Measurements from ENCODE around the gene C2CD3.

The C2CD3 gene, protein sequence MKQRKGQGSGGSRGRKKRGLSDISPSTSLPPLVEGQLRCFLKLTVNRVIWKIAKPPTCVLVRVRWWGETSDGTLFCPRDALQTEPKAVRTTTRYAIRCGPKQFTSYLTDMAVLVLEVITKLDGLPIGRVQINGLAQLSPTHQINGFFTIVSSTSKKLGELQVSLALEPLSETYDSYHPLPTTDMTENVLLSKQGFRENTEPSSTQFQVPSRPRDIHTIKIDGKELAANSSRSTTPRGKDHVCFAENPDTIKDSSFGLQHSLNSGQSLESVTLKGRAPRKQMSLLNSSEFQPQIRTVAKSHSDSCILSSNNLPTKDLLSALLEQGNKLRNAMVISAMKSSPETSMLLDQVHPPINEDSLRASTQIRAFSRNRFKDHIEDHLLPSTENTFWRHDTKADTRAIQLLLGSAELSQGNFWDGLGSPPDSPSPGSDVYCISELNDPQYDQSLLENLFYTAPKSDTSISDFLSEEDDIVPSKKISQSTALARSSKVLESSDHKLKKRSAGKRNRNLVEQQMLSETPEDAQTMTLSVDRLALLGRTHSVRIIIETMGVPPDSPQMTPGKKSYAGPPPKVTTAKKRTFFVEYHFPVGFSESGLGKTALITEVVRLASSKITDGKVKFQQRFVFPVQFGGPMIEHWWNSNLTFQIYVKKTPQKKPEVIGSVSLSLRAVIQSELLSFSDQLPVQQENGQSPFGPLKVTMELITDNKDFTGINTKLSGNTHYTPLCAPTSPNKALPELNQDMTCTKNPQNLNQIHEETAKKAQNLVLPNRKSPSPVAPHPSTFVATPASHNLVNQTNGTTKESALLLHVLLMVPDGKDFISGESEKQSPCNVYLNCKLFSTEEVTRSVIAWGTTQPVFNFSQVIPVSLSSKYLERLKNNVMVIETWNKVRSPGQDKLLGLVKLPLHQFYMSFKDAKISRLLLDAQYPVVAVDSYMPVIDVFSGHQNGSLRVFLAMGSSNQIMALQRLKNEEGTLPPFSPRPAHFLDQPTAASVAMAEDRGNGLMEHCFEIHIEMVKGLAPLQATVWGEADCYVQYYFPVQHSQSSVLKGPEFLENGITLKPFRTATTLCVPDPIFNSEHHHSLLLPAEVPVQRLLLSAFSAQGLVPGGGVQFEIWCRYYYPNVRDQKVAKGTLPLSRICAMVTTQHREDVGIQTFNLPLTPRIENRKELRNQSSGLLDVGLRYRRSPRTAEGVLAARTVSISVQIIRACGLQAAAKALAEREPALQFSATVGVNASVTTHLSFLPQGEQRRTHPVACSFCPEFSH (N-terminal part only)

DNA sequence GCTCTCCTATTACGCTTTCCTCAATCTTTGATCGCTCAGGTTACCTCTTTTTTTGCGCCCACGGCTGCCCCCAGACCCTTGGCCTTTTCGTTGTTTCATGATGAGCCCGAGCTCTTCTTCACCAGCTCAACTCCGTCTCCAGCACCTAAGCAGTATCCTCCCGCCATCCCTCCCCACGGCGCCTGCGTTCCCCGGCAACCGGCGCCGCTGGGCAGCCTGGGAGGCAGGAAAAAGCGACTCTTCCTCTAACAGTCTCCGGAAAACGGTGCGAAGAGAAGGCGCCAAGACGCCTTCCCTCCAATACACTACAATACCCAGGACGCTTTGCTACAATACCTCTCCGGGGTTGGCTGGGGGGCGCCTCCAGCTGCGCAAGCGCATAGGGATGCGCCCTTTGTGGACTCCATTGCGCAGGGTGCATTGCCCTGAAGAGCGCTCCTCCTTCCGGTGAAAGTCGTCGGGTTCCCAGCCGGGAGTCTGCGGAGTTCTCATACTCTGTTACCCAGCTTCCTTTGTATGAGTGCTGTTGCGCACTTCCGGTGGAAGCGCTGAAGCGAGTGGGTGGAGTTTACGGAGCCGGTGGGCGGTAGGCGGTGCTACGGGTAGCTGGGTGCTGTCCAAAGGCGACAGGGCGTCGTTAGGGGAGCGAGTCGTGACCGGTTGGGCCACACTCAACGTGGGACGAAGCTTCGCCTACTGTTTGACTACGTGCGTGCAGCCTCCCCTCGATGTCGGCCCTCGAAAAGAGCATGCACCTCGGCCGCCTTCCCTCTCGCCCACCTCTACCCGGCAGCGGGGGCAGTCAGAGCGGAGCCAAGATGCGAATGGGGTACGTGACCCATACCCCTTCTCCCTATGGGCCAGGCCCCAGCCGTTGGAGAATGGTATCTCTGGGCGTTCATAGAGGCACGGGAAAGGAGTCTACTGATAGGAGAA, at the start of gene C2CD3, which contains the start of gene PPME1:
C2CD3 (minus strand) TSS at position 309 of the 936 bp plus-strand sequence; CDS start at position 99, 210 bp downstream.
PPME1 (plus strand) TSS at position 596 of the 936 bp plus-strand sequence; CDS start at position 729, 133 bp downstream.
- Mint-ChIP-seq H3K9me3 (no peaks in the 10 kb centered on the region), H3K27ac (no peak within 1 kb of the TSS), H3K4me3 (no peak within 1 kb of the TSS), H3K27me3 (no peaks in the 10 kb centered on the region), H3K4me1 (no peaks in the 10 kb centered on the region)
- peak; percentile 97 for ATAC-seq
- peak; percentile 97 to 99 for DNase-seq

DNA sequence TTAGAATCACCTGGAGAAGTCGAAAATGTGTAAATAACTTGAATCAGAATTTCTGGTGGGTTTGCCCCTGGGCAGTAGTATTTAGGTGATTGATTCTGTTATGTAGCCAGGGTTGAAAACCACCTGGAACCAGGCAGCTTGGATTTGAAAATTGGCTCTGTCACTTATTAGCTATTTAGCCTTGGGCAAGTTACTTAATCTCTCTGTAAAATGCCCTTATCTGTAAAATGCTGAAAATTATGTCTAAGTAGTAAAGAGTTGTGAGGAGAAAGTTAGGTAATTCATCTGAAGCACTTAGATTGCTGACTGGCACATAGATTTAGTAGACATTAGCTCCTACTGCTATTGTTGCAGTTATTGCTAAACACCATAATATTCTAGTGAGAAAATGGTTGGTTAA, 49.6 kb upstream of the C2CD3 start:
- ATAC-seq: no peak
- Mint-ChIP-seq H3K27ac (no peak overlapping the region), H3K27me3 (no peaks in the 10 kb centered on the region), H3K4me3 (no peak overlapping the region), H3K9me3 (peaks cover 0 to 11% of the 10 kb centered on the region in 2 donors), H3K4me1 (no peaks in the 10 kb centered on the region)
- no peak for DNase-seq

DNA sequence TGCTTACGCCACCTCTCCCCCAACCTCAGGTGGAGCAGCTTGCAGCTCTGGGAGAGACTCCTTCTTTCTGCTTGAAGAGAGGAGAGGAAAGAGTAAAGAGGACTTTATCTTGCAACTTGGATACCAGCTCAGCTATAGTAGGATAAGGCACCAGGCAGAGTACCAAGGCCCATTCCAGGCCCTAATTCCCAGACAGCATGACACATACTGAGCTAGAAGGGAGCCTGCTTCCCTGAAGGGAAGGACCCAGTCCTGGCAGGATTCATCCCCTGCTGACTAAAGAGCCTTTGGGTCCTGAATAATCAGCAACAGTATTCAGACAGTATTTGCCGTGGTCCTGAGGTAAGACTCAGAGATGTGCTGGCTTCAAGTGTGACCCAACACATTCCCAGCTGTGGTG, 41.7 kb upstream of the C2CD3 start:
- no peak for ATAC-seq
- H3K9me3 Mint-ChIP-seq: peaks cover 4 to 31% of the 10 kb centered on the region in 2 donors
- H3K27me3 Mint-ChIP-seq: no peaks in the 10 kb centered on the region
- DNase-seq: no peak
- H3K4me1 Mint-ChIP-seq: no peaks in the 10 kb centered on the region
- no peak overlapping the region for H3K27ac Mint-ChIP-seq
- H3K4me3 Mint-ChIP-seq: no peak overlapping the region

DNA sequence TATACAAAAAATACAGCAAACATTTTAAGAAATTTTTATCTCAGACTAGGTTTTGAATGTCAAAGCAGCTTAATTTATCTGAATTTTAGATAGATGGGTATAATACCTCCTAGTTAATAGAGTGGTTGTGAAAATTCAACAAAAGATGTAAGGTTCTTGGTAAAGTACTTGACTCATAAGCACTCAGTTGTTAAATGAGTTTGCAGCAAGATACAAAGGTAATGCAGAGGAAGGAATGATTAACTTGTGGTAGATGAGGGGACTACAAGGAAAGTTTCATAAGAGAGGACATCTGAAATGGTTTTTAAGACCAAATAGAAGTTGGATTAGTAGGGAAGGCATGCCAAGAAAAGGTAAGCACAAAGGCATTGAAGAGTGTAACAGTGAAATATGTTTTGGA, 37.7 kb upstream of the C2CD3 start:
- Mint-ChIP-seq H3K9me3 (peaks cover 4 to 9% of the 10 kb centered on the region in 2 donors), H3K27ac (no peak overlapping the region), H3K27me3 (no peaks in the 10 kb centered on the region), H3K4me3 (no peak overlapping the region), H3K4me1 (no peaks in the 10 kb centered on the region)
- DNase-seq: no peak
- ATAC-seq: no peak

DNA sequence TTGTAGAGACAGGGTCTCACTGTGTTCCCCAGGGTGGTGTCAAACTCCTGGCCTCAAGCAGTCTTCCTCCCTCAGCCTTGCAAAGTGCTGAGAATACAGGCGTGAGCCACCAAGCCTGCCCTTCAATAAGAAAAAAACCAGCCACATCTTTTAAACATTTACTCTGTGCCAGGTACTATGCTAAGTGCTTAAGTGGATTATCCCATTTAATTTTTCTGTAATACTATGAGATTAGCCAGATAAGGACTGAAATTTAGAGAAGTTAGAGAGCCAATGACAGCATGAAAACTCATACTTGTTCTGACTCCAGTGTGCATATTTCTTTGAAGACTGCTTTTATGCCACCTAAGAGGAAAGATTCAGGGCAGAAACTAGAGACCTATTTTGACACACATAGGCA, 35.9 kb upstream of the C2CD3 start:
- H3K4me3 Mint-ChIP-seq: no peak overlapping the region
- ATAC-seq: no peak

DNA sequence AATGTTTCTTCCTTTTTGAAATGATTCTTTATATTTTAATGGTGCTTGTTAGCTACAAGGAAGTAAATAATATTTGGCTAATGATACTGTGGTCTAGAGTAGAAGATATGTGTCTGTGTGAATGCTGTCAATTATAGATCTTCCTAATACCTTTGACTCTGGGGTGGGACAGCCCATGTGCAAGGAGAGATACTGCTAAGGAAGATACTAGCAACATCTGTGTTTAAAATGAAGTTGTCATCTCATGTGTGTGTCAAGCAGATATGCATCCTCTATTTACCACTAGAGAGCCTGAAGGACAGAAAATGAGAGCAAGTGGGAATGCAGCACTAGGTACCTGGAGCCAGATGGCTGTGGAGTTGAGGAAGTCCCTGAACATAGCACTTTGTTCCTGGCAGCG, 34.4 kb upstream of the C2CD3 start:
- Mint-ChIP-seq H3K27ac (no peak overlapping the region), H3K4me3 (no peak overlapping the region), H3K4me1 (peaks cover 5% of the 10 kb centered on the region), H3K9me3 (no peaks in the 10 kb centered on the region), H3K27me3 (no peaks in the 10 kb centered on the region)
- DNase-seq (no peak), ATAC-seq (no peak)

More for the DNA sequence above, 35.9 kb upstream of the C2CD3 start:
- Mint-ChIP-seq H3K27me3 (no peaks in the 10 kb centered on the region), H3K9me3 (peaks cover 0 to under 1% of the 10 kb centered on the region in 2 donors), H3K4me1 (peaks cover 5% of the 10 kb centered on the region), H3K27ac (peak overlapping the region in 1 of 2 donors; percentile 55)
- no peak for DNase-seq

DNA sequence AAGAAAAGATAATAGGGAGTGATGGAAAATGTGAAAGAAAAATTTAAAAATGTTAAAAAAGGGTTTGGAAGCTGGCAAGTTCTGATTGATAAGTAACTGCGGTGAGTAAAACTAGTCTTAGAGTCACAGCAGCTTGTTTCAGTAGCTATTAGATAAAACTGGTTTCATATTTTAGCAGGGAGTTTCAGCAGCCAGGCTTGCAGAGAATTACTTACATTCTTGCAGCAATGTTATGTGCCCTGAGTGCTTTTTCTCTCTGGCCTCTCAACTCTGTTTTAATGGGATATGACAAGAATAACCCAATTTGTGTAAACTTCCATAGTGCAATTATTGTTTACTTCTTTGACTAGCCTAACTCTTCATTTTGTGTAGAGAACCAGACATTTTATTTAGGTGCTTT, 33.9 kb upstream of the C2CD3 start:
- H3K9me3 Mint-ChIP-seq: no peaks in the 10 kb centered on the region
- ATAC-seq (no peak), DNase-seq (no peak)
- no peak overlapping the region for H3K4me3 Mint-ChIP-seq
- H3K27me3 Mint-ChIP-seq: no peaks in the 10 kb centered on the region
- H3K4me1 Mint-ChIP-seq: peaks cover 5% of the 10 kb centered on the region
- no peak overlapping the region for H3K27ac Mint-ChIP-seq

DNA sequence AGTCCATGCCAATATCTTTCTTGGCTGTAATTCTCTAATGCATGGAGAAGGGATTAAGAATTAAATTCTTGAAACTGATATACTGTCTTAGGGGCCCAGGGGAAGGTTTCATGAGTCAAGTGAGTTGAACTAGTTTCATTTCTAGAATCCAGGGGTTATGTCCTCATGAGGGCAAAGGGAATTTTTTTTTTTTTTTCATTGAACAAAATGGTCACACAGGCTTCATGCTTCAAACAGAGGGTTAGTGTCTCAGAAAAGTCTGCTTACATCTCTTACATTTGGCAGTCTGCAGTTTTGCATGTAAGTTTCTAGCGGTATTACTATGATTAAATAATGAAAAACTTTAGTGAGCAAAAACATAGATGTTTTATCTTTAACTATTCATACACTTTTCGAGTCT, 33.2 kb upstream of the C2CD3 start:
- no peaks in the 10 kb centered on the region for H3K27me3 Mint-ChIP-seq
- no peak overlapping the region for H3K4me3 Mint-ChIP-seq
- peaks cover 5% of the 10 kb centered on the region for H3K4me1 Mint-ChIP-seq
- H3K9me3 Mint-ChIP-seq: peaks cover 3 to 4% of the 10 kb centered on the region in 2 donors
- no peak overlapping the region for H3K27ac Mint-ChIP-seq
- no peak for ATAC-seq
- no peak for DNase-seq

DNA sequence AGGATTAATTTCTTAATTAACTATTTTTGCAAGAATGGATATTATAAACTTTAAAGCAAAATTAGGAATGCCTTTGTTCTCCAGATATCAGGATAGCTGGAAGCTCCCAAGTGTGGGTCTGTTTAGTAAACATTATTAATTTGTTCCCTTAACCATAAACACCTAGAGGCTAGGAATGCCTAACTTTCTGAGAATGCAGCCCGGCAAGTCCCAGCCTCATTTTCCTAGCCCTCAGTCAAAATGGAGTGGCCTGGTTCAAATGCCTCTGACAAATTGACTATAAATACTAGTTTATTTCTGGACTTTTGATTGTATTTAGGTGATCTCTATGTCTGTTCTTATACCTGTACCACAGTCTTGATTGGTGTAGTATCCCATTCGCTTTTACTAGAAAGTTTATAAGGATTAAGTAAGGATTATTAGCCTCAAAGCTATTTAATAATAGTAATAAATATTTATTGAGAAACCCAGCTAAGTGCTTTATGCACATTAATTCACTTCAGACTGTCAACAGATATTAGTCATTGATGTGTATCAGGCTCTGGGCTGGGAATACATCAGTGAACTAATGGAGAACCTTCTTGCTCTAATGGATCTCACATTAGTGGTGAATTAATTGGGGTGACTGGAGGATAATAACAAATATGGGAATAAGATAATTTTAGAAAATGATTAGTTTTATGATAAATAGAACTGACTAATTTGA, 26.1 kb upstream of the C2CD3 start:
- Mint-ChIP-seq H3K27me3 (no peaks in the 10 kb centered on the region), H3K4me3 (no peak overlapping the region), H3K9me3 (peaks cover 11 to 22% of the 10 kb centered on the region in 2 donors), H3K4me1 (peaks cover 9% of the 10 kb centered on the region), H3K27ac (no peak overlapping the region)
- ATAC-seq: no peak
- no peak for DNase-seq

DNA sequence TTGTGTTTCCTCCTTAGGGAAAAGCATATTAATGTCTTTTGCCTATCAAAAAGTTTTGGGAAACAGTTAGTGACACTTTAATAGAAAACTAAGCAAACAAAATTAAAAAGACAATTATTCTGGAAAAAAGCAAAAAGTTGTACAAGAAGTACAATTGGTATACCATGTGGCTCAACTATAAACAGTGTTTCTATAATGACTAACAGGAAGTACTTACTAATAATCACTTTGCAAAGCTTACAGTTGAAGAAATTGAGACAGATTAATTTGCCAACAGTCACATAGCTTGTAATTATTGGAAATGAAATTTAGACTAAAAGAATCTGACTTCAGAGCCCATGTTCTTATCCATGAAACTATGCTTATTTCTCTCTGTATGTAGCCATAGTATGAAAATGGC, 25.0 kb upstream of the C2CD3 start:
- peaks cover 11 to 30% of the 10 kb centered on the region in 2 donors for H3K9me3 Mint-ChIP-seq
- DNase-seq (no peak), ATAC-seq (no peak)
- H3K4me1 Mint-ChIP-seq: peaks cover 9% of the 10 kb centered on the region
- H3K4me3 Mint-ChIP-seq: no peak overlapping the region
- H3K27me3 Mint-ChIP-seq: no peaks in the 10 kb centered on the region
- H3K27ac Mint-ChIP-seq: no peak overlapping the region

DNA sequence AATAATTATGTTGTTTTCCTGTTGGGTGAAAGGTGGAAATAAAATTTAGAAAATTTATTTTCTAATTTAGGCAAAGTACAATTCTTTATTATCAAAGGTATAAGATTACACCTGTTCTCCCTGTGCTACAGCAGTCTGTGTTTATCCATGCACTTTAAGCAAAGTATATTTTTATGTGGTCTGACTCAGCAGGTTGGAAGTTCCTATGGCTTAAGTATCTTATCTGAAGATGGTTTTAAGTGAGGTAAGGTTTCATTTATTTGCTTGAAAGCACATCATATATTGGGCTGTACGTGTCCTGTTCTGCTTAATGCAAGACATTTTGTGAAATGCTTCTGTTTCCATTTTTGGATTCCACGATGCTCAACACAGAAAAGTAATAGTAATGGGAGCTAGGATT, 14.9 kb upstream of the C2CD3 start:
- peaks cover 6% of the 10 kb centered on the region in 2 donors for H3K9me3 Mint-ChIP-seq
- no peak overlapping the region for H3K27ac Mint-ChIP-seq
- peaks cover 7% of the 10 kb centered on the region for H3K4me1 Mint-ChIP-seq
- ATAC-seq: no peak
- no peak for DNase-seq
- H3K27me3 Mint-ChIP-seq: no peaks in the 10 kb centered on the region
- no peak overlapping the region for H3K4me3 Mint-ChIP-seq

DNA sequence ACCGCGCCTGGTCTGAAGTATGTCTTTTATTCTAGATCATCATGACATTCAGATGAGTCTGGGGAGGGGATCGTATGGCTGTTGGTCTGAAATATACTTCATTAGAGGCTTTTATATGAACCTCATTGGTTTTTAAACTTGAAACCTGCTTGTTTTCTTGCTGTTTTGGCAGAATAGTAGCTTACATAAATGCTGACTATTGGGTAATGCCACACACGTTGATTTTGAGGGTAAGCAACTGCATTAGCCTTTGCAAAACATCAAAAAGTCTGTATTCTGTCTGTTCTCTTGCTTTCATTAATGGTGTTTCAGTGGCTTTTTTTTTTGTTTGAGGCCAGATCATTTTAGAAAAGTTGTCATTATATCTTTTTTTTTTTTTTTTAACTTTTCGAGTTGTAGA, 14.5 kb upstream of the C2CD3 start:
- Mint-ChIP-seq H3K27ac (no peak overlapping the region), H3K9me3 (peaks cover 2 to 4% of the 10 kb centered on the region in 2 donors), H3K27me3 (no peaks in the 10 kb centered on the region), H3K4me1 (peaks cover 7% of the 10 kb centered on the region), H3K4me3 (no peak overlapping the region)
- DNase-seq: no peak
- no peak for ATAC-seq

DNA sequence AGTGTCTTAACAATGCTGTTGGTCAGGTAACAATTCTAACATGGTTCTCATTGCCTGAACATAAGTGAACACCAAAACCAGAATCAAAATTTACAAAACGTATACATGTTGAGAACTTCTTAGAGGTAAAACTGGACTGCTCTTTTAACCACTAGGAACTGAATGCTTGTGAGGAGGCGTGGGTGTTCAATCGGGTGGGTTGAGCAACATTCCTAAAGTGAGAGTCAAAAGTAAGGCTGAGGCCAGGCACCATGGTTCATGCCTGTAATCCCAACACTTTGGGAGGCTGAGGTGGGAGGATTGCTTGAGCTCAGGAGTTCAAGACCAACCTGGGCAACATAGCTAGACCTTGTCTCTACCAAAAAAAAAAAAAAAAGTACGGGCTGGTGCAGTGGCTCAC, 11.8 kb upstream of the C2CD3 start:
- no peak overlapping the region for H3K4me3 Mint-ChIP-seq
- no peaks in the 10 kb centered on the region for H3K27me3 Mint-ChIP-seq
- H3K9me3 Mint-ChIP-seq: no peaks in the 10 kb centered on the region
- no peak overlapping the region for H3K27ac Mint-ChIP-seq
- no peak for ATAC-seq
- peaks cover 17% of the 10 kb centered on the region for H3K4me1 Mint-ChIP-seq
- DNase-seq: no peak

Measured in stimulated activated naive CD8-positive, alpha-beta T cell treated with anti-CD3 and anti-CD28 coated beads, Interleukin-15, amount 100 ng/mL, for 72 hours (primary cell).